Endodermal cell (in vitro differentiated cells): ENCODE results near the gene MRGPRE. TPM values are rescaled to one million over a fixed set of nuclear protein-coding genes. Genes with fewer than 3 reads are reported as not detected.
A peak's percentile ranks its signal among the peaks of the same experiment; 100 is the strongest.

ENCODE experiments used
- DNase-seq: peaks from one replicate; pipeline ENCODE4 v3.0.0-alpha.2; 2017
- H3K27ac ChIP-seq: 2 replicates; pipeline ENCODE4 v1.5.1; 2013; ENCODE audit warnings: mild to moderate bottlenecking, low read depth, low read length, moderate library complexity
- H3K27me3 ChIP-seq: 2 replicates; pipeline ENCODE4 v1.6.1; 2013; ENCODE audit warnings: mild to moderate bottlenecking, low read length, moderate library complexity; ENCODE audit not compliant: insufficient read depth, control insufficient read depth, poor library complexity, severe bottlenecking
- H3K36me3 ChIP-seq: 2 replicates; pipeline ENCODE4 v1.7.0; 2013; ENCODE audit warnings: mild to moderate bottlenecking, low read length, moderate library complexity; ENCODE audit not compliant: control insufficient read depth, insufficient read depth
- H3K4me1 ChIP-seq: one replicate; pipeline ENCODE4 v1.7.0; 2013; ENCODE audit warnings: low read length; ENCODE audit not compliant: control insufficient read depth, insufficient read depth
- H3K4me3 ChIP-seq: 2 replicates; pipeline ENCODE4 v1.5.1; 2013; ENCODE audit warnings: mild to moderate bottlenecking, low read length, moderate library complexity
- H3K9ac ChIP-seq: 2 replicates; pipeline ENCODE4 v1.6.1; 2013; ENCODE audit warnings: mild to moderate bottlenecking, low read length, moderate library complexity; ENCODE audit not compliant: poor library complexity, severe bottlenecking; ENCODE audit errors: extremely low read depth
- H3K9me3 ChIP-seq: 2 replicates; pipeline ENCODE4 v1.6.1; 2013; ENCODE audit warnings: mild to moderate bottlenecking, low read length, moderate library complexity; ENCODE audit not compliant: control insufficient read depth
- H3K27ac Mint-ChIP-seq: 2 replicates; pipeline ENCODE4 v1.8.0; 2020; ENCODE audit warnings: mixed read lengths
- H3K27me3 Mint-ChIP-seq: 2 replicates; pipeline ENCODE4 v1.8.0; 2021; ENCODE audit warnings: mild to moderate bottlenecking, mixed read lengths; ENCODE audit not compliant: insufficient read depth
- H3K36me3 Mint-ChIP-seq: 2 replicates; pipeline ENCODE4 v1.8.0; 2020; ENCODE audit warnings: low read depth, mixed read lengths
- H3K4me1 Mint-ChIP-seq: 2 replicates; pipeline ENCODE4 v1.8.0; 2020; ENCODE audit warnings: mixed read lengths
- H3K4me3 Mint-ChIP-seq: 2 replicates; pipeline ENCODE4 v1.8.0; 2020; ENCODE audit warnings: mild to moderate bottlenecking, moderate library complexity, mixed read lengths
- H3K9me3 Mint-ChIP-seq: 2 replicates; pipeline ENCODE4 v1.8.0; 2020; ENCODE audit warnings: mild to moderate bottlenecking, mixed read lengths
- CTCF ChIP-seq: fragments of 200-600 bp; sonication (generic); conservative IDR thresholded peaks from 2 replicates; pipeline ENCODE4 v1.5.0; 2021; ENCODE audit warnings: antibody characterized with exemption, mild to moderate bottlenecking
- WGBS, 2 experiments: methylation state at CpG; one replicate each; pipeline versions ENCODE4 v1.1.5 to v1.1.7; 2013; ENCODE audit warnings: missing lambda C conversion rate in 2 of 2, mixed read lengths in 1 of 2; ENCODE audit not compliant: insufficient coverage in 1 of 2, insufficient read length in 1 of 2; 5-methylcytosine and 5-hydroxymethylcytosine counted together
- total RNA-seq, 2 donors: library from RNA; stranded (reverse); fragmentation: NEBNext Ultra II Directional in 1 of 2; extraction: Animal tissue kit (Norgen Biotek cat#: 25700) in 1 of 2; gene quantifications; 2 replicates in 1 of 2; 3 replicates in 1 of 2; pipeline ENCODE4 v1.2.1, GENCODE V29; 2021

Gene MRGPRE
- total RNA-seq, 2 donors from 2014 or later, result not detected

DNA sequence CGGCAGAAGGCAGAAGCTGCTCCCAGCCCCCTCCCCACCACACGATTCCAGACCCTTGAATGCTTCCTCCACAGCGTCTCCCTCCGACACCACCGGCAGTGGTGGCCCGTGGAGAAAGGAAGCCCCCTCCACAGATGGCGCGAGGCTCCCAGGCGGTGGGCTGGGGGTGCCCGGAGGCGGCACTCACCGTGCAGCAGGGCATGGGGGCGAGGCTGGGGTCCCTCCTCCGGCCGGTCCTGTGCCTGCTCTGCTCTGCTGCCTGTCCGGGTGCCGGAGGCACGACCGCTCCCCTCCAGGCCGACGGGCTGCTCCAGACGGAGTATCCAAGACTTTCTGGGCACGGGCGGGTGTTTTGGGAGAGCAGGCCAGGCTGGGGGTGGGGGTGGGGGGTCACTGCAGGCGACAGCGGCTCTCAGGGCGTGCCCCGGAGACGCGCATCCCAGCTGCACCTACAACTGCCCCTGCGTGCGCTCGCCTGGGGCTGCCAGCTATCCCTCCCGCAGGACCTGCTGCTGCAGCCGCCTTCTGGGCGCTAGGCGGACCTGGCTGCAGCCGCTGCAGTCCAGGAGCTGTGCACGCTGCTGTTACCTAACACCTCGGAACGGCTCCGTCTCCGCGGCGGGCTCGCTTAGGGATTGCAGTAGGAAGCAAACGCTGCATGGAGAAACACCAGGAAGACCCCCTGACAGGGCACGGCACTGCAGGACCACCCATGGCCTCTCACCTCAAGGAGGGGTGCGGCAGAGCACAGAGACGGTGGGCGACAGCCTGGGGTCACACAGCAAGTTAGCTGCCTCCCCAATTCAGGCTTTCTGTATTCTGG is 28.8 kb downstream of the MRGPRE start:
- peak; percentile 49 for TF ChIP-seq CTCF
- peaks cover 45% of the 10 kb centered on the region for H3K27me3 Mint-ChIP-seq
- no peaks in the 10 kb centered on the region for H3K4me1 Mint-ChIP-seq
- DNase-seq, result peak; percentile 78
- no peak overlapping the region for H3K4me3 Mint-ChIP-seq
- no peak overlapping the region for H3K27ac ChIP-seq
- no peaks in the 10 kb centered on the region for H3K36me3 ChIP-seq
- 7% methylated on average over 21 to 51 of the region's 51 CpGs for WGBS, 2 experiments
- no peaks in the 10 kb centered on the region for H3K36me3 Mint-ChIP-seq
- H3K9me3 ChIP-seq, result no peaks in the 10 kb centered on the region
- H3K9ac ChIP-seq, result no peak overlapping the region
- H3K27me3 ChIP-seq, result peaks cover 87% of the 10 kb centered on the region
- H3K4me3 ChIP-seq, result peak overlapping the region; percentile 41
- peaks cover 3% of the 10 kb centered on the region for H3K4me1 ChIP-seq
- no peak overlapping the region for H3K27ac Mint-ChIP-seq
- H3K9me3 Mint-ChIP-seq, result no peaks in the 10 kb centered on the region

- Histone ChIP-seq H3K27me3 (peaks cover 81% of the 10 kb centered on the region), H3K4me3 (peak overlapping the region; percentile 41)
Measured at GRCh38 chr11:3202759-3203158, 29.5 kb downstream of the MRGPRE start.

GRCh38 chr11:3202305-3202704 is 29.9 kb downstream of the MRGPRE start:
- no peaks in the 10 kb centered on the region for H3K9me3 ChIP-seq
- DNase-seq, result peak; percentile 40
- H3K27ac Mint-ChIP-seq, result no peak overlapping the region
- H3K27ac ChIP-seq, result no peak overlapping the region
- H3K9me3 Mint-ChIP-seq, result no peaks in the 10 kb centered on the region
- no peaks in the 10 kb centered on the region for H3K36me3 Mint-ChIP-seq
- H3K4me1 Mint-ChIP-seq, result no peaks in the 10 kb centered on the region
- peaks cover 3% of the 10 kb centered on the region for H3K4me1 ChIP-seq
- no peak for TF ChIP-seq CTCF
- no peaks in the 10 kb centered on the region for H3K36me3 ChIP-seq
- H3K9ac ChIP-seq, result no peak overlapping the region
- peaks cover 79% of the 10 kb centered on the region for H3K27me3 ChIP-seq
- H3K4me3 ChIP-seq, result no peak overlapping the region
- no peak overlapping the region for H3K4me3 Mint-ChIP-seq
- WGBS, 2 experiments, result 82 to 84% methylated on average over 7 of the region's 7 CpGs
- H3K27me3 Mint-ChIP-seq, result peaks cover 50% of the 10 kb centered on the region

More at GRCh38 chr11:3202759-3203158, 29.5 kb downstream of the MRGPRE start:
- peak; percentile 47 for DNase-seq
- H3K27ac Mint-ChIP-seq, result no peak overlapping the region
- H3K27ac ChIP-seq, result no peak overlapping the region
- peaks cover 3% of the 10 kb centered on the region for H3K4me1 ChIP-seq
- H3K9me3 Mint-ChIP-seq, result no peaks in the 10 kb centered on the region
- WGBS, 2 experiments, result 5 to 16% methylated on average over 4 to 17 of the region's 17 CpGs
- H3K36me3 Mint-ChIP-seq, result no peaks in the 10 kb centered on the region
- no peak overlapping the region for H3K9ac ChIP-seq
- H3K27me3 Mint-ChIP-seq, result peaks cover 47% of the 10 kb centered on the region
- H3K36me3 ChIP-seq, result no peaks in the 10 kb centered on the region
- no peaks in the 10 kb centered on the region for H3K4me1 Mint-ChIP-seq
- no peaks in the 10 kb centered on the region for H3K9me3 ChIP-seq
- no peak overlapping the region for H3K4me3 Mint-ChIP-seq
- TF ChIP-seq CTCF, result no peak
